Stimulated activated CD4-positive, alpha-beta T cell treated with anti-CD3 and anti-CD28 coated beads, Interleukin-2, amount 100 ng/mL, for 48 hours (primary cell): ENCODE results near the gene MSH3.

Source experiments
- DNase-seq, 2 donors: peaks; one replicate each; pipeline ENCODE4 v3.0.0-alpha.2; 2020

MSH3 gene

GRCh38 chr5:80919678-80920196 lies 265.3 kb downstream of the MSH3 start:
- no peak for DNase-seq

GRCh38 chr5:80920333-80920732 lies 265.9 kb downstream of the MSH3 start:
- DNase-seq: no peak

DNA sequence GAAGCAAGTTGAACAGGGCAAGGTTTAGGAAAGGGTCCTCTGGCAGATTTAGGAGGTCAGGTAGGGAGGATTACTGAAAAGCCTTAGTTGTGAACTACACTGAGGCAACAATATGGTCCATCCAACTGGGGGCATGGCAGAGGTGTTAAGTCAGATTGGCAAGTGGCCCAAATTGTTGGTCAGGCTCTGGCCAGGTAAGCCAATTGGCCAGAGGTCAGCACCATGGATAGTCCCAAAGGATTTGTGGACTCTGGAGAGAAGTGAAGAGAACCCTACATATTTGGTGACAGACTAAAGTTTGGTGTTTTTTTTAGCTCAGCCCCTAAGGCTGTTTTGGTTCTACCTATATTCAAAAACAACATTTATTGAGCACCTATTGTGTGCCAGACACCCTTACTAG lies 266.6 kb downstream of the MSH3 start:
- no peak for DNase-seq

GRCh38 chr5:80925931-80926330 lies 271.5 kb downstream of the MSH3 start:
- DNase-seq: no peak
